ENCODE data around the gene ABCB8.

GRCh38 chr7:151015967-151016366 is 12.3 kb upstream of the ABCB8 start:
- no peak for TF ChIP-seq CTCF (IDR thresholded peaks at IDR 0.05; ENCODE audit: insufficient read depth, low read length)
- no peak for TF ChIP-seq GABPA (IDR thresholded peaks at IDR 0.05; ENCODE audit: low read depth)
- no peak for TF ChIP-seq POLR2AphosphoS5 (IDR thresholded peaks at IDR 0.05; ENCODE audit: low read depth)
- no peak for TF ChIP-seq REST (IDR thresholded peaks at IDR 0.05; ENCODE audit: insufficient replicate concordance, low read depth)
- TF ChIP-seq SPI1 (IDR thresholded peaks at IDR 0.05; ENCODE audit: borderline replicate concordance, low read depth) = no peak
